ENCODE results near the gene RGS7.

DNA sequence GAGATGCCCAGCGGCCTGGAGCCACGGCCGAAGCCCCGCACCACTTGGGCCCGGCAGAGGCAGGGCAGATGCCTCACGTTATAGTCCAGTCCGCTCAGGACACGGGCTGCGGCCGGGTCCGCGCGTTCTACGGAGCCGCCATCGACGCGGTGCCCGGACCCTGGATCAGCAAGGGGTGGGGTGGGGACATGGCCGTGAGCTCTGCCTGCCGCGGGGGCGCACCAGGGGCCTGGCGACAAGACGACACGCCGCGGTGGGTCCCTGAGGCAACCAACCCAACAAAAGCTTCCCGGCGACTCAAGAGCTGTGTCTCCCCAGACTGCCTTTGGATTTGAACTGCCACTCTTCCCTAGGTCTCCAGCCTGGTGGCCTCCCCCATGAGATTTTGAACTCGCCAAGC lies 533.6 kb downstream of the RGS7 start:
- TF ChIP-seq, protein P1, sequence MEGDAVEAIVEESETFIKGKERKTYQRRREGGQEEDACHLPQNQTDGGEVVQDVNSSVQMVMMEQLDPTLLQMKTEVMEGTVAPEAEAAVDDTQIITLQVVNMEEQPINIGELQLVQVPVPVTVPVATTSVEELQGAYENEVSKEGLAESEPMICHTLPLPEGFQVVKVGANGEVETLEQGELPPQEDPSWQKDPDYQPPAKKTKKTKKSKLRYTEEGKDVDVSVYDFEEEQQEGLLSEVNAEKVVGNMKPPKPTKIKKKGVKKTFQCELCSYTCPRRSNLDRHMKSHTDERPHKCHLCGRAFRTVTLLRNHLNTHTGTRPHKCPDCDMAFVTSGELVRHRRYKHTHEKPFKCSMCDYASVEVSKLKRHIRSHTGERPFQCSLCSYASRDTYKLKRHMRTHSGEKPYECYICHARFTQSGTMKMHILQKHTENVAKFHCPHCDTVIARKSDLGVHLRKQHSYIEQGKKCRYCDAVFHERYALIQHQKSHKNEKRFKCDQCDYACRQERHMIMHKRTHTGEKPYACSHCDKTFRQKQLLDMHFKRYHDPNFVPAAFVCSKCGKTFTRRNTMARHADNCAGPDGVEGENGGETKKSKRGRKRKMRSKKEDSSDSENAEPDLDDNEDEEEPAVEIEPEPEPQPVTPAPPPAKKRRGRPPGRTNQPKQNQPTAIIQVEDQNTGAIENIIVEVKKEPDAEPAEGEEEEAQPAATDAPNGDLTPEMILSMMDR (IDR thresholded peaks at IDR 0.05) = no peak
- no peak for TF ChIP-seq POLR2A (IDR thresholded peaks at IDR 0.05)

Measured in Peyer's patch (tissue), 4 donors.